ENCODE data around the gene IFNAR1.

The IFNAR1 gene

GRCh38 chr21:33392284-33392985, 67.7 kb downstream of the IFNAR1 start:
- no peaks in the 10 kb centered on the region for H3K9me3 ChIP-seq
- peak overlapping the region; percentile 96 for H3K27ac ChIP-seq
- no peaks in the 10 kb centered on the region for H3K36me3 ChIP-seq
- peaks cover 100% of the 10 kb centered on the region in 2 experiments for H3K4me1 ChIP-seq (ENCODE audit: control insufficient read depth in 1 of 2, insufficient read depth in 1 of 2, low read depth in 1 of 2, low read length in 1 of 2)
- no peak for TF ChIP-seq CTCF (IDR thresholded peaks at IDR 0.05)
- H3K27me3 ChIP-seq, result no peaks in the 10 kb centered on the region
- no peak overlapping the region for H3K4me3 ChIP-seq (ENCODE audit: low read depth in 1 of 2, low read length in 1 of 2)

GRCh38 chr21:33393348-33393747, 68.6 kb downstream of the IFNAR1 start:
- Histone ChIP-seq H3K36me3 (no peaks in the 10 kb centered on the region), H3K9me3 (no peaks in the 10 kb centered on the region), H3K27ac (peak overlapping the region; percentile 96), H3K4me3 (ENCODE audit: low read depth in 1 of 2, low read length in 1 of 2) (peak overlapping the region in 1 of 2 experiments; percentile 49), H3K4me1 (ENCODE audit: control insufficient read depth in 1 of 2, insufficient read depth in 1 of 2, low read depth in 1 of 2, low read length in 1 of 2) (peaks cover 100% of the 10 kb centered on the region in 2 experiments), H3K27me3 (no peaks in the 10 kb centered on the region)
- no peak for TF ChIP-seq CTCF (IDR thresholded peaks at IDR 0.05)

- peak overlapping the region; percentile 34 to 49 for H3K4me3 ChIP-seq (ENCODE audit: low read depth in 1 of 2, low read length in 1 of 2)
- no peaks in the 10 kb centered on the region for H3K27me3 ChIP-seq
- peaks cover 100% of the 10 kb centered on the region in 2 experiments for H3K4me1 ChIP-seq (ENCODE audit: control insufficient read depth in 1 of 2, insufficient read depth in 1 of 2, low read depth in 1 of 2, low read length in 1 of 2)
- H3K36me3 ChIP-seq, result no peaks in the 10 kb centered on the region
- TF ChIP-seq CTCF (IDR thresholded peaks at IDR 0.05), result no peak
- H3K9me3 ChIP-seq, result no peaks in the 10 kb centered on the region
- H3K27ac ChIP-seq, result peak overlapping the region; percentile 96
Observed at GRCh38 chr21:33394260-33394659, 69.5 kb downstream of the IFNAR1 start.

- Histone ChIP-seq H3K9me3 (no peaks in the 10 kb centered on the region), H3K4me1 (ENCODE audit: control insufficient read depth in 1 of 2, insufficient read depth in 1 of 2, low read depth in 1 of 2, low read length in 1 of 2) (peaks cover 100% of the 10 kb centered on the region in 2 experiments), H3K27me3 (no peaks in the 10 kb centered on the region), H3K36me3 (no peaks in the 10 kb centered on the region), H3K4me3 (ENCODE audit: low read depth in 1 of 2, low read length in 1 of 2) (no peak overlapping the region), H3K27ac (peak overlapping the region; percentile 96)
- TF ChIP-seq CTCF (IDR thresholded peaks at IDR 0.05), result no peak
Observed at GRCh38 chr21:33395891-33396331, 71.1 kb downstream of the IFNAR1 start.

- no peaks in the 10 kb centered on the region for H3K27me3 ChIP-seq
- H3K27ac ChIP-seq, result peak overlapping the region; percentile 96
- no peaks in the 10 kb centered on the region for H3K9me3 ChIP-seq
- H3K36me3 ChIP-seq, result no peaks in the 10 kb centered on the region
- H3K4me3 ChIP-seq (ENCODE audit: low read depth in 1 of 2, low read length in 1 of 2), result no peak overlapping the region
- H3K4me1 ChIP-seq (ENCODE audit: control insufficient read depth in 1 of 2, insufficient read depth in 1 of 2, low read depth in 1 of 2, low read length in 1 of 2), result peaks cover 100% of the 10 kb centered on the region in 2 experiments
- no peak for TF ChIP-seq CTCF (IDR thresholded peaks at IDR 0.05)
Observed at GRCh38 chr21:33396436-33396835, 71.7 kb downstream of the IFNAR1 start.

All from neutrophil (primary cell).